Measurements from ENCODE around the gene THTPA.

THTPA gene

GRCh38 chr14:23555882-23556699 lies at the start of gene THTPA:
THTPA (plus strand) TSS chr14:23556271; CDS start chr14:23556758, 487 bp downstream.
- DNase-seq: peak; percentile 95

- DNase-seq: peak in 1 of 2 experiments; percentile 28
Measured at GRCh38 chr14:23512156-23512555, 43.9 kb upstream of the THTPA start.

- no peak for DNase-seq
Measured at GRCh38 chr14:23513005-23513817, 42.9 kb upstream of the THTPA start.

GRCh38 chr14:23513818-23514643 lies 42.0 kb upstream of the THTPA start:
- DNase-seq: no peak

GRCh38 chr14:23514644-23514957 lies 41.5 kb upstream of the THTPA start:
- no peak for DNase-seq

- no peak for DNase-seq
Measured at GRCh38 chr14:23517650-23518326, 38.3 kb upstream of the THTPA start.

GRCh38 chr14:23518709-23519108 lies 37.4 kb upstream of the THTPA start:
- DNase-seq: no peak

- DNase-seq: no peak
Measured at GRCh38 chr14:23520899-23521533, 35.1 kb upstream of the THTPA start.

- no peak for DNase-seq
Measured at GRCh38 chr14:23521785-23522640, 34.1 kb upstream of the THTPA start.

GRCh38 chr14:23522643-23523198 lies 33.4 kb upstream of the THTPA start:
- DNase-seq: no peak

- DNase-seq: no peak
Measured at GRCh38 chr14:23523229-23524016, 32.6 kb upstream of the THTPA start.

- no peak for DNase-seq
Measured at GRCh38 chr14:23524954-23525353, 31.1 kb upstream of the THTPA start.

GRCh38 chr14:23525611-23526010 lies 30.5 kb upstream of the THTPA start:
- DNase-seq: no peak

GRCh38 chr14:23528555-23528954 lies 27.5 kb upstream of the THTPA start:
- no peak for DNase-seq

GRCh38 chr14:23529016-23529415 lies 27.1 kb upstream of the THTPA start:
- DNase-seq: no peak

- DNase-seq: no peak
Measured at GRCh38 chr14:23530375-23531055, 25.6 kb upstream of the THTPA start.

GRCh38 chr14:23531391-23531790 lies 24.7 kb upstream of the THTPA start:
- no peak for DNase-seq

- no peak for DNase-seq
Measured at GRCh38 chr14:23532658-23533057, 23.4 kb upstream of the THTPA start.
